Trophoblast cell (in vitro differentiated cells and primary cell): ENCODE measurements around the gene ZC3H12C.

Experiments
- DNase-seq, 2 donors: peaks; one replicate each; pipeline ENCODE4 v3.0.0-alpha.2; 2016
- H2AFZ ChIP-seq: 2 replicates; pipeline ENCODE4 v1.6.1; 2013; ENCODE audit warnings: low read length, moderate library complexity, mild to moderate bottlenecking; ENCODE audit not compliant: insufficient read depth, poor library complexity
- H2AK5ac ChIP-seq: 2 replicates; pipeline ENCODE4 v1.6.1; 2013; ENCODE audit warnings: mild to moderate bottlenecking, low read length
- H2BK120ac ChIP-seq: 2 replicates; pipeline ENCODE4 v1.6.1; 2013; ENCODE audit warnings: low read length, mild to moderate bottlenecking, moderate library complexity; ENCODE audit not compliant: insufficient read depth, poor library complexity
- H2BK12ac ChIP-seq: 2 replicates; pipeline ENCODE4 v1.6.1; 2013; ENCODE audit warnings: mild to moderate bottlenecking, low read length, moderate library complexity
- H2BK5ac ChIP-seq: 2 replicates; pipeline ENCODE4 v1.6.1; 2013; ENCODE audit warnings: low read length, low read depth, moderate library complexity, mild to moderate bottlenecking; ENCODE audit not compliant: poor library complexity
- H3K14ac ChIP-seq: 2 replicates; pipeline ENCODE4 v1.6.1; 2013; ENCODE audit warnings: mild to moderate bottlenecking, low read length
- H3K18ac ChIP-seq: 2 replicates; pipeline ENCODE4 v1.6.1; 2013; ENCODE audit warnings: mild to moderate bottlenecking, low read length
- H3K23ac ChIP-seq: 2 replicates; pipeline ENCODE4 v1.6.1; 2013; ENCODE audit warnings: low read length
- H3K27ac ChIP-seq: 2 replicates; pipeline ENCODE4 v1.5.1; 2013; ENCODE audit warnings: low read depth, mild to moderate bottlenecking, inconsistent platforms, low read length, moderate library complexity
- H3K27me3 ChIP-seq: 2 replicates; pipeline ENCODE4 v1.6.1; 2013; ENCODE audit warnings: inconsistent platforms, mild to moderate bottlenecking, low read length, moderate library complexity; ENCODE audit not compliant: insufficient read depth
- H3K36me3 ChIP-seq, 2 experiments: 1 replicate in 1 of 2; 2 replicates in 1 of 2; pipeline ENCODE4 v1.6.1; 2013; ENCODE audit warnings: low read length in 2 of 2, mild to moderate bottlenecking in 2 of 2, moderate library complexity in 1 of 2; ENCODE audit not compliant: insufficient read depth in 2 of 2, control insufficient read depth in 1 of 2
- H3K4ac ChIP-seq: 2 replicates; pipeline ENCODE4 v1.6.1; 2013; ENCODE audit warnings: low read depth, mild to moderate bottlenecking, low read length, moderate library complexity
- H3K4me1 ChIP-seq, 2 experiments: 1 replicate in 1 of 2; 2 replicates in 1 of 2; pipeline ENCODE4 v1.6.1; 2013; ENCODE audit warnings: low read length in 2 of 2, mild to moderate bottlenecking in 2 of 2, moderate library complexity in 1 of 2; ENCODE audit not compliant: insufficient read depth in 2 of 2, control insufficient read depth in 1 of 2
- H3K4me2 ChIP-seq: 2 replicates; pipeline ENCODE4 v1.6.1; 2013; ENCODE audit warnings: inconsistent platforms, mild to moderate bottlenecking, low read length, moderate library complexity
- H3K4me3 ChIP-seq: 2 replicates; pipeline ENCODE4 v1.5.1; 2013; ENCODE audit warnings: mild to moderate bottlenecking, low read depth, low read length, inconsistent platforms
- H3K79me1 ChIP-seq: one replicate; pipeline ENCODE4 v1.6.1; 2013; ENCODE audit warnings: low read length
- H3K79me2 ChIP-seq: 2 replicates; pipeline ENCODE4 v1.6.1; 2013; ENCODE audit warnings: low read length, mild to moderate bottlenecking; ENCODE audit not compliant: control insufficient read depth, insufficient read depth, poor library complexity
- H3K9ac ChIP-seq: 2 replicates; pipeline ENCODE4 v1.6.1; 2013; ENCODE audit warnings: mild to moderate bottlenecking, low read length
- H3K9me3 ChIP-seq: 2 replicates; pipeline ENCODE4 v1.6.1; 2013; ENCODE audit warnings: low read depth, mild to moderate bottlenecking, control low read depth, inconsistent platforms, low read length; ENCODE audit not compliant: insufficient read depth
- H4K12ac ChIP-seq: 2 replicates; pipeline ENCODE4 v1.6.1; 2013; ENCODE audit warnings: low read depth, mild to moderate bottlenecking, low read length, moderate library complexity
- H4K8ac ChIP-seq: 2 replicates; pipeline ENCODE4 v1.6.1; 2013; ENCODE audit warnings: low read depth, mild to moderate bottlenecking, low read length, moderate library complexity
- H4K91ac ChIP-seq: one replicate; pipeline ENCODE4 v1.6.1; 2013; ENCODE audit warnings: low read depth, mild to moderate bottlenecking, low read length, moderate library complexity
- WGBS: extraction: QIAGEN DNeasy Blood & Tissue Kit; methylation state at CpG from one replicate; pipeline ENCODE4 v1.1.7; 2013; ENCODE audit warnings: missing lambda C conversion rate; ENCODE audit not compliant: insufficient read length, insufficient coverage; ENCODE audit errors: extremely low coverage; 5-methylcytosine and 5-hydroxymethylcytosine counted together

The ZC3H12C gene

DNA sequence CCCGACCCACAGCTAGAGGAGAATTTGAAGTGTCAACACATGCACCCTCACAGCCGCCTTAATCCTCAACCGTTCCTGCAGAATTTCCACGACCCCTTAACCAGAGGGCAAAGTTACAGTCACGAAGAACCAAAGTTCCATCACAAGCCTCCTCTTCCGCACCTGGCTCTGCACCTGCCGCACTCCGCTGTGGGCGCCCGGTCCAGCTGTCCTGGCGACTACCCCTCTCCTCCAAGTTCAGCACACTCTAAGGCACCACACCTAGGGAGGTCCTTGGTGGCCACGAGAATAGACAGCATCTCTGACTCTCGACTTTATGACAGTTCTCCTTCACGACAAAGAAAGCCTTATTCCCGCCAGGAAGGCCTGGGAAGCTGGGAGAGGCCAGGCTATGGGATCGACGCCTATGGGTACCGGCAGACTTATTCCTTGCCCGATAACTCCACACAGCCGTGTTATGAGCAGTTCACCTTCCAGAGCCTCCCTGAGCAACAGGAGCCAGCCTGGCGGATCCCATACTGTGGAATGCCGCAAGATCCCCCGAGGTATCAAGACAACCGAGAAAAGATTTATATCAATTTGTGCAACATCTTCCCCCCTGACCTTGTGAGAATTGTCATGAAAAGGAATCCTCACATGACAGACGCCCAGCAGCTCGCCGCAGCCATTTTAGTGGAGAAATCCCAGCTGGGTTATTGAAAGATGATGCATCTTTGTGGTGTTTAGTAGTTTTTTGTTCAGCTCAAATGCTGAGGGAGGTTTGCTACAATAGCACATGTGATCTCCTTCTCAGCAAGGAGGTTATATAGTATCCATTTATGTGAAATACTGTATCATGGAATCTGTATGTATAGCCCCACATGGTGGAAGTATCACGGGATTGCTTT lies 72.1 kb downstream of the ZC3H12C start:
- no peak overlapping the region for H3K27ac ChIP-seq
- no peak overlapping the region for H3K4me2 ChIP-seq
- H3K14ac ChIP-seq, result no peak overlapping the region
- H3K23ac ChIP-seq, result no peak overlapping the region
- no peak overlapping the region for H4K91ac ChIP-seq
- H3K4me1 ChIP-seq, result no peaks in the 10 kb centered on the region
- H3K18ac ChIP-seq, result no peak overlapping the region
- no peak overlapping the region for H3K4me3 ChIP-seq
- no peak overlapping the region for H3K4ac ChIP-seq
- no peak overlapping the region for H4K12ac ChIP-seq
- peaks cover 20 to 33% of the 10 kb centered on the region in 2 experiments for H3K36me3 ChIP-seq
- H2AFZ ChIP-seq, result no peak overlapping the region
- no CpG with 5 or more reads among the region's 28 CpGs for WGBS
- H2AK5ac ChIP-seq, result no peak overlapping the region
- H3K79me1 ChIP-seq, result no peaks in the 10 kb centered on the region
- no peak overlapping the region for H2BK120ac ChIP-seq
- no peak overlapping the region for H3K9ac ChIP-seq
- H2BK5ac ChIP-seq, result no peak overlapping the region
- no peaks in the 10 kb centered on the region for H3K27me3 ChIP-seq
- H2BK12ac ChIP-seq, result no peak overlapping the region
- no peaks in the 10 kb centered on the region for H3K9me3 ChIP-seq
- peak in 1 of 2 donors; percentile 17 for DNase-seq
- H4K8ac ChIP-seq, result no peak overlapping the region
- no peaks in the 10 kb centered on the region for H3K79me2 ChIP-seq

DNA sequence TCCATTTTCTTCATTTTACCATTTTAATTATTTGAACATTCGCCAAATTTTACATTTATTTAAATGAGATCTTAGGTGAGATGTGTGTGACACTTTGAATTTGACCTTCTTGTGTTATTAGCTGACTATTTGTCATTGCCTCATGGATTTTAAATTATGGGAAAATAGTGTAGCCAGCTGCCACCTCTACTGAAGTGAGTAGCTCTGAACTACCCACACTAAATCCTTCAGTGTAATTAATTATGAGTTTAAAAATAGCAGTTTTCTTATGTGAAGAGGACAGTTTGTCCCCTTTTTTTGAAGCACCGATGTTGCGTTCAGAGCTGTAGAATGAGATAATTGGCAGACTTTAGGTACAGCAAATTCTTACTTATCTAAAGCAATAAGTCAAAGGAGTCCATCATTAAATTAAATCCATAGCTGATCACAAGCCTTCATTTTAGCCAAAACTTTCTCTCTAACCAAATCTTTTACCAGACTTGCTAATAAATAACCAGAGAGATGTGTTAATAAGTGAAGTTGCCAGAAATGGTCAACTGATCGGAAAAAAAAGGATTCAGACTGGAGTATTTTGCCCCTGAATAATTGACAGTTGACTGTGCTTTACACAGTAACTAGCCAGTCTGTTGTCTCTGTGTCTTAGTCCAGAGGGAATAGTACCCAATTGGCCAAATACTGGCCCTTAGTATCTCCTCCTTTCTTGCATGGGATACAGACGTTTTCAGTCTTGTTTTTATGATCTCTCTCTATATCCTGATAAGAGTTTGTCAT lies 75.0 kb downstream of the ZC3H12C start:
- no peak overlapping the region for H2BK120ac ChIP-seq
- no peak overlapping the region for H4K91ac ChIP-seq
- no peak overlapping the region for H3K4ac ChIP-seq
- H2BK12ac ChIP-seq, result no peak overlapping the region
- H2AK5ac ChIP-seq, result no peak overlapping the region
- H3K23ac ChIP-seq, result no peak overlapping the region
- no peak for DNase-seq
- H3K36me3 ChIP-seq, result peaks cover 14 to 26% of the 10 kb centered on the region in 2 experiments
- H3K4me3 ChIP-seq, result no peak overlapping the region
- WGBS, result no CpG with 5 or more reads among the region's 5 CpGs
- no peaks in the 10 kb centered on the region for H3K4me1 ChIP-seq
- no peak overlapping the region for H3K27ac ChIP-seq
- no peaks in the 10 kb centered on the region for H3K79me1 ChIP-seq
- no peak overlapping the region for H2AFZ ChIP-seq
- H3K9me3 ChIP-seq, result no peaks in the 10 kb centered on the region
- H3K18ac ChIP-seq, result no peak overlapping the region
- H4K12ac ChIP-seq, result no peak overlapping the region
- no peaks in the 10 kb centered on the region for H3K79me2 ChIP-seq
- no peak overlapping the region for H4K8ac ChIP-seq
- H2BK5ac ChIP-seq, result no peak overlapping the region
- H3K9ac ChIP-seq, result no peak overlapping the region
- H3K14ac ChIP-seq, result no peak overlapping the region
- no peaks in the 10 kb centered on the region for H3K27me3 ChIP-seq
- no peak overlapping the region for H3K4me2 ChIP-seq

DNA sequence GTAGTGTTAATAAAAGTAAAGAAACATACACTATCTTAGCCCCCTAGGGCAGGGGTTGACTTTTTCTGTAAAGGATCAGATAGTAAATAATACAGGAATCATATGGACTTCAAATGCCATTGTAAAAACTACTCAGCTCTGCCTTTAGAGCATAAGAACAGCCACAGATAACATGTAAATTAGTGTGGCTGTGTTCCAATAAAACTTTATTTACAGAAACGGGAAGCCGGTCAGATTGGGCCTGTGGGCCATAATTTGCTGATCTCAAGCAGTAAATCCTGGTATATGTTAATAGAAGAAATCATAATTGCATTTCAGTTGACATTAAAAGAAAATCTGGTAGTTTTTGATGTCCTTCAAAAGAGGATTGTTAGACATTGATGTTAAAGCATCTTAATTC lies 76.5 kb downstream of the ZC3H12C start:
- no peak overlapping the region for H4K12ac ChIP-seq
- H3K79me1 ChIP-seq, result no peaks in the 10 kb centered on the region
- H2AFZ ChIP-seq, result no peak overlapping the region
- peaks cover 8 to 13% of the 10 kb centered on the region in 2 experiments for H3K36me3 ChIP-seq
- no peak overlapping the region for H3K23ac ChIP-seq
- H4K91ac ChIP-seq, result no peak overlapping the region
- no peak overlapping the region for H2BK120ac ChIP-seq
- peaks cover 0 to 2% of the 10 kb centered on the region in 2 experiments for H3K4me1 ChIP-seq
- no peak overlapping the region for H3K14ac ChIP-seq
- no peak overlapping the region for H2BK5ac ChIP-seq
- H3K9me3 ChIP-seq, result no peaks in the 10 kb centered on the region
- DNase-seq, result no peak
- H3K4me2 ChIP-seq, result no peak overlapping the region
- no peak overlapping the region for H3K4ac ChIP-seq
- no peaks in the 10 kb centered on the region for H3K27me3 ChIP-seq
- H3K79me2 ChIP-seq, result no peaks in the 10 kb centered on the region
- H3K4me3 ChIP-seq, result no peak overlapping the region
- H3K9ac ChIP-seq, result no peak overlapping the region
- no peak overlapping the region for H3K27ac ChIP-seq
- no CpG with 5 or more reads among the region's 2 CpGs for WGBS
- no peak overlapping the region for H4K8ac ChIP-seq
- H2AK5ac ChIP-seq, result no peak overlapping the region
- H2BK12ac ChIP-seq, result no peak overlapping the region
- no peak overlapping the region for H3K18ac ChIP-seq

DNA sequence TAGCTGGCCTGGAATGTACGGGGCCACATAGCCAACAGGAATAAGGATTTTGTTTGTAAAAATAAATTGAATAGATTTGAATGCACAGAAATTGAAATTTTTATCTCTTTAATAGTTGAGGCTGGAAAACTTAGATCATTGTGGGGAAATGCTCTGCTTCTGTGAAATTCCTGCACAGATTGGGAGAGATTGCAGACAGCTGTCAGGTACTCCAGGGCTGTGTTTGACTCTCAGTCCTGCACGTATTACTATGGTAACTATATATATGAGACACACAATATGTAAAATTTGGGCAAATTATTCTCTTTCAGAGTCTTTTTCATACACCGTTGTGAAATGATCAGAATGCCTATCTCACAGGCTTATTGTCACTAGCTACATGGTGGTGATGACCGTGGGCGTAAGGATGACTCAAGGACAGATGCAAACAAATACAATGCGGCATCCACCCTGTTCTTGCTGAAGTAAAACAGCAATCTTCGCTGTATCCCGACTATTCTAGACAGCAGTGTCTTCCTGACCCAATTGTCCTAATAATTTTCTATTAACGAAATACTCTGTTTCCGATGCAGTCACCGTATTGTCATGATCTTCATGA lies 79.4 kb downstream of the ZC3H12C start:
- Histone ChIP-seq H3K14ac (no peak overlapping the region), H3K36me3 (peaks cover 0 to 2% of the 10 kb centered on the region in 2 experiments), H3K4me1 (peaks cover 4 to 5% of the 10 kb centered on the region in 2 experiments), H3K9ac (no peak overlapping the region), H3K18ac (no peak overlapping the region), H3K27me3 (no peaks in the 10 kb centered on the region), H3K4me3 (no peak overlapping the region), H3K79me2 (no peaks in the 10 kb centered on the region), H3K4me2 (no peak overlapping the region), H4K8ac (no peak overlapping the region), H4K12ac (no peak overlapping the region), H3K9me3 (no peaks in the 10 kb centered on the region), H3K27ac (no peak overlapping the region), H3K4ac (no peak overlapping the region), H2BK120ac (no peak overlapping the region), H3K23ac (no peak overlapping the region), H2BK12ac (no peak overlapping the region), H2AFZ (no peak overlapping the region), H3K79me1 (no peaks in the 10 kb centered on the region), H2BK5ac (no peak overlapping the region), H2AK5ac (no peak overlapping the region), H4K91ac (no peak overlapping the region)
- peak in 1 of 2 donors; percentile 84 for DNase-seq
- no CpG with 5 or more reads among the region's 11 CpGs for WGBS
